ENCODE results near the gene VCP. TPM values are rescaled to one million over a fixed set of nuclear protein-coding genes. Genes with fewer than 3 reads are reported as not detected.

VCP gene
- total RNA-seq, 1 donor = 267 TPM

GRCh38 chr9:35102769-35103659, 30.6 kb upstream of the VCP start, which contains the start of gene STOML2:
STOML2 (minus strand) TSS chr9:35103131; CDS start chr9:35103094, 37 bp downstream.
- no peak for TF ChIP-seq CTCF (IDR thresholded peaks at IDR 0.05; ENCODE audit: extremely low read depth, low read depth, low read length)
- H4K20me1 ChIP-seq (ENCODE audit: insufficient read depth, low read length) = peaks cover 9% of the 10 kb centered on the region
- H3K4me3 ChIP-seq (ENCODE audit: insufficient read depth, low read length) = peak within 1 kb of the TSS; percentile 74
- H3K4me2 ChIP-seq (ENCODE audit: insufficient read depth, low read length) = peak within 1 kb of the TSS; percentile 97
- H3K79me2 ChIP-seq (ENCODE audit: insufficient read depth, low read length) = peaks cover 37% of the 10 kb centered on the region
- peaks cover 20% of the 10 kb centered on the region for H3K4me1 ChIP-seq (ENCODE audit: insufficient read depth, low read length)
- H3K9me3 ChIP-seq (ENCODE audit: low read depth, low read length) = no peaks in the 10 kb centered on the region
- peak within 1 kb of the TSS; percentile 97 for H3K27ac ChIP-seq (ENCODE audit: low read depth, low read length)
- DNase-seq (ENCODE audit: insufficient read length, low spot score, missing footprints) = peak; percentile 98
- peaks cover 61% of the 10 kb centered on the region for H3K36me3 ChIP-seq (ENCODE audit: insufficient read depth, low read length)
- H2AFZ ChIP-seq (ENCODE audit: low read length) = peak within 1 kb of the TSS; percentile 94
- no peaks in the 10 kb centered on the region for H3K27me3 ChIP-seq (ENCODE audit: insufficient read depth, low read length)

GRCh38 chr9:35102465-35102768, 30.0 kb upstream of the VCP start:
- Histone ChIP-seq H3K27me3 (ENCODE audit: insufficient read depth, low read length) (no peaks in the 10 kb centered on the region), H2AFZ (ENCODE audit: low read length) (peak overlapping the region; percentile 56), H3K36me3 (ENCODE audit: insufficient read depth, low read length) (peaks cover 60% of the 10 kb centered on the region), H4K20me1 (ENCODE audit: insufficient read depth, low read length) (peaks cover 7% of the 10 kb centered on the region), H3K79me2 (ENCODE audit: insufficient read depth, low read length) (peaks cover 33% of the 10 kb centered on the region), H3K4me2 (ENCODE audit: insufficient read depth, low read length) (peak overlapping the region; percentile 97), H3K4me1 (ENCODE audit: insufficient read depth, low read length) (peaks cover 20% of the 10 kb centered on the region), H3K4me3 (ENCODE audit: insufficient read depth, low read length) (peak overlapping the region; percentile 74), H3K27ac (ENCODE audit: low read depth, low read length) (peak overlapping the region; percentile 97), H3K9me3 (ENCODE audit: low read depth, low read length) (no peaks in the 10 kb centered on the region)
- no peak for TF ChIP-seq CTCF (IDR thresholded peaks at IDR 0.05; ENCODE audit: extremely low read depth, low read depth, low read length)
- DNase-seq (ENCODE audit: insufficient read length, low spot score, missing footprints) = peak; percentile 83

- H3K9me3 ChIP-seq (ENCODE audit: low read depth, low read length) = no peaks in the 10 kb centered on the region
- DNase-seq (ENCODE audit: insufficient read length, low spot score, missing footprints) = no peak
- peaks cover 37% of the 10 kb centered on the region for H3K36me3 ChIP-seq (ENCODE audit: insufficient read depth, low read length)
- no peak overlapping the region for H3K27ac ChIP-seq (ENCODE audit: low read depth, low read length)
- H3K79me2 ChIP-seq (ENCODE audit: insufficient read depth, low read length) = peaks cover 28% of the 10 kb centered on the region
- no peak overlapping the region for H3K4me2 ChIP-seq (ENCODE audit: insufficient read depth, low read length)
- H3K27me3 ChIP-seq (ENCODE audit: insufficient read depth, low read length) = no peaks in the 10 kb centered on the region
- H4K20me1 ChIP-seq (ENCODE audit: insufficient read depth, low read length) = no peaks in the 10 kb centered on the region
- H3K4me1 ChIP-seq (ENCODE audit: insufficient read depth, low read length) = peaks cover 18% of the 10 kb centered on the region
- H2AFZ ChIP-seq (ENCODE audit: low read length) = no peak overlapping the region
- H3K4me3 ChIP-seq (ENCODE audit: insufficient read depth, low read length) = no peak overlapping the region
- no peak for TF ChIP-seq CTCF (IDR thresholded peaks at IDR 0.05; ENCODE audit: extremely low read depth, low read depth, low read length)
Measured at GRCh38 chr9:35097573-35097972, 25.1 kb upstream of the VCP start.

GRCh38 chr9:35096035-35096849, 23.8 kb upstream of the VCP start, which contains the start of gene PIGO:
PIGO (minus strand) TSS chr9:35096591; CDS start chr9:35095565, 1,026 bp downstream.
- peaks cover 14% of the 10 kb centered on the region for H3K79me2 ChIP-seq (ENCODE audit: insufficient read depth, low read length)
- no peaks in the 10 kb centered on the region for H3K9me3 ChIP-seq (ENCODE audit: low read depth, low read length)
- peak; percentile 97 for DNase-seq (ENCODE audit: insufficient read length, low spot score, missing footprints)

More at GRCh38 chr9:35096035-35096849, 23.8 kb upstream of the VCP start, which contains the start of gene PIGO:
- peak within 1 kb of the TSS; percentile 97 for H2AFZ ChIP-seq (ENCODE audit: low read length)
- peak; percentile 73 for TF ChIP-seq CTCF (IDR thresholded peaks at IDR 0.05; ENCODE audit: extremely low read depth, low read depth, low read length)
- H4K20me1 ChIP-seq (ENCODE audit: insufficient read depth, low read length) = no peaks in the 10 kb centered on the region
- peaks cover 7% of the 10 kb centered on the region for H3K4me1 ChIP-seq (ENCODE audit: insufficient read depth, low read length)
- H3K36me3 ChIP-seq (ENCODE audit: insufficient read depth, low read length) = peaks cover 44% of the 10 kb centered on the region
- no peaks in the 10 kb centered on the region for H3K27me3 ChIP-seq (ENCODE audit: insufficient read depth, low read length)
- H3K4me2 ChIP-seq (ENCODE audit: insufficient read depth, low read length) = peak within 1 kb of the TSS; percentile 92
- H3K4me3 ChIP-seq (ENCODE audit: insufficient read depth, low read length) = peak within 1 kb of the TSS; percentile 98
- peak within 1 kb of the TSS; percentile 97 for H3K27ac ChIP-seq (ENCODE audit: low read depth, low read length)

Measured in osteoblast (primary cell).